GM18499 (cell line): ENCODE results near the gene RRP8.

Experiments used
- ATAC-seq: cut with Tn5 transposase; IDR thresholded peaks from one replicate; pipeline ENCODE4 v1.9.1; 2021; ENCODE audit warnings: moderate number of reproducible peaks; ENCODE audit not compliant: insufficient read depth, unreplicated experiment

Gene RRP8

DNA sequence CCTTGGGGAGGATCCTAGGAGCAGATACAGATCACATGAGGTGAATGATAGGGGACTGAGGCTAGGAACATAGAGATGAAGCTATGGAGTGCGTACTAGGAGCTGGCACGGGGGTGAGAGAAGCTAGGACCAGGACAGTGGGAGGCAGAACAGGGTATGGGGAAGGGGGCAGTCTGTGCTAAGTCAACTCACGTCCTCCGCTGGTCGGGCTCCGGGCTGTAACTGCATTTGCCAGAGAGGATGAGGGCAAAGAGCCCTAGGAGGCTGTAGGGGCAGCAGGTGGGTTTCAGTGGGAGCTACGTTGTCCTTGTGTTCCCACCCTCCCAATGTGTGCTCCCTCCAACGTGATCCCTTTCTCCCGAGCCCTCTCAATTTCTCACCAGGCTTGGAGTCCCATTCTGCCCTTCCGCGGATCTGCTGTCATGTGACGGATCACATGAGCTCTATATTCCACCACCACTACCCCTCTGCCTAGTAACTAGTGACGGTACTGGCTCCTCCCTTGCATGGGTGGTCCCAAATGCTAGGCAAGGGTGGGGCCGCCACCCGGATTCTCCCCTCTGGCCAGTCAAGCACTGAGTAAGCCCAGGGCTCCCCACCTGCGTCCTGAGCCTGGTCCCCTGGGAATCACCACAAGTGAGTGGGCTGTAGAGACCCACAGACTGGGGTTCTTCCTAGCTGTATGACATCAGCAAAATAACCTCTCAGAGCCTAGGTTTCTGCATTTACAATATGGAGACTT is 15.8 kb upstream of the RRP8 start, which contains the start of gene TPP1:
TPP1 (minus strand) TSS at position 419 of the 742 bp plus-strand sequence; CDS start at position 397, 22 bp downstream.
- peak; percentile 97 for ATAC-seq

DNA sequence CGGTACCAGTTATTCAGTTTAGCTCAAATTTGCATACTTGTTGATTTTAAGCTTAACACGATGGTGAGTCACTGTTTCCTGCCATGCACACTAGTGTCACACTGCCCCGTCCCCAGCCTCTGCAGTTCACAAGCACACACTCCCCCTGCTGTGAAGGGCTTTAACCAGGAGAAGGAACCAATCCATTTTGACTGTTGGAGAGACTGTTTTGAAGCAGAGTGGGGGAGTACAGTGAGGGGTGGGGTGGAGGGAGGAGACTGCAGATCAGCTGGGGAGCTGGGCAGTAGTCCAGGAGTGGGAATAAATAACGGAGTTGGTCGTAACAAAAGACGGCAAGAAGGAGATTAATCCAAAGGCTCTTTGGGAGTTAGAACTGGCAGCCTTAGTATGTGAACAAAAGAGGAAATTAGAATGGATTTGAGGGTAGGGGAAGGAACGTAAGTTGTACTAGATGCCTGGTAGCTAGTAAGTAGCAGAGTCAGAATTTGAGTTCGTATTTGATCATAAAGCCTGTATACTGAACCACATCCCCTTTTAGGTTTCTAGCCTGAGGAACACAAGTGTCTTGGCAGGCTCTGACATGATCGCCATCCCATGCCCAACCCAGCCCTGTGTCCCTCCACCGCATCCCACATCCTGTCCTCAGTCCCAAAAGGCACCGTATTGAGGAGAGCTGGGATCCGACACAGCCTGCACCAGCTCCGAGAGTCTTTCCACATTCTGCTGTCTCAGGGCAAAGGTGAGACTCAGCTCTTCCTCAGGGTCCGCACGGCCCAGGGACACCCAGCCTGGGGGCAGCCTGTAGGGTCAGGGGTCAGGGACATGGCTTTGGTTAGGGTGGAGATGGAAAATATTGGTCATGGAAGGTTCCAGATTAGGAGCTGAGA is 14.9 kb upstream of the RRP8 start:
- no peak for ATAC-seq

DNA sequence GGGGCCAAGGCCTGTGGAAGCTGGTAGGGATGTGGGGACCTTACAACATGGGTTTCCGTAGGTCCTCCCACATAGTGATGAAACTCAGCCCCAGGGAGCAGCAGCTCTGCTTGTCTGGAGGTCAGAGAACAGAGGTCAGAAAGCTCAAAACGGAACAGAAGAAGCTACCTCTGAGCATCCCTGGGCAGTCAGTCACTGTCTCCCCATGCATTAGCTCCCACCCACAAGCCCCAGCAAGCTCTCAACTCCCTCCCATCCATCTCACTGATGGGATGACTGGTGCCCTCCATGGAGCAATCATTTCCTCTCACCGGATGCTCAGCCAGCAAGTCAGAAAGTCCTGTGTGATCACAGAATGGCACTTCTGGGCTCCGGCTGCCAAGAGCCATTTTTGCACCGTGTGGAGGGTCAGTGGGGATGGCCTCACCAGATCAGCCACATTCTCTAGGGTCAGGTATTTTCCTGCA is 13.9 kb upstream of the RRP8 start:
- no peak for ATAC-seq

- ATAC-seq: no peak
These were observed 13.3 kb upstream of the RRP8 start for GRCh38 chr11:6616596-6617250.

GRCh38 chr11:6615882-6616585 is 12.6 kb upstream of the RRP8 start:
- ATAC-seq: no peak

DNA sequence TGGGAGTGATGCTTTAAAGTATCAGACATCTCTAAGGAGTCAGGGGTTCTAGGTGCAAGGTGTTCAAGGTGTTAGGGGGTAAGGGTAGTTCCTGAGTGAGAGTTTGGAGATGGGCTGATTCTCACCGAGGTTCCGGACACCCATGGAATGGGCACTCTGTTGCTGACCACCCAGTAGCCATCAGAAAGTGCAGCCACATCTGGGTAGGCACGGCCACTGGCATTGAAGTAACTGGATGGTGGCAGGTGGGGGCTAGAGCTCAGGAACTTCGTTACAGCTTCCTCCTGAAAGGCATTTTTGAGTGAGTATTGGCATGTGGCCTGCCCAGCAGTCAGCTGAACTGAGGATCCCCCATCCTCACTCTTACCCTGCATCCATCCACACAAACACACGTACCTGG is 11.6 kb upstream of the RRP8 start:
- ATAC-seq: no peak

DNA sequence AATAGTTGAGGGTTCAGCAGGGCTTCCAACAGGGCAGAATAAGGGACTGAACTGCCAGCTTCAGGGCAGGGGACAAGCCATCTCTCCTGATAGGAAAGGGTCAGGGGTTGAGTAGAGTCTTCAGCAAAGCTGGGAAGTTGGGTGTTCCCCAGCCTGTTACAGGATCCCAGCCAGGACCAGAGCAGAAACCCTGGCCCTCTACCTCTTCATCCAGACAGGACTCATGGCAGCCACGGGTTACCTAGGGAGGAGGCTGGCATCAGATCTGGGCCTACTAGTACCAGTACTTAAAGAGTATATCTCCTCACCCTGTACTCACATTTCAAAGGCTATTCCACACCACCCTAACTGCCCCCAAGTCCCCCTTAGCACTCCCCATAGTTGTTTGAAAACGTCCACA is 11.0 kb upstream of the RRP8 start:
- no peak for ATAC-seq

DNA sequence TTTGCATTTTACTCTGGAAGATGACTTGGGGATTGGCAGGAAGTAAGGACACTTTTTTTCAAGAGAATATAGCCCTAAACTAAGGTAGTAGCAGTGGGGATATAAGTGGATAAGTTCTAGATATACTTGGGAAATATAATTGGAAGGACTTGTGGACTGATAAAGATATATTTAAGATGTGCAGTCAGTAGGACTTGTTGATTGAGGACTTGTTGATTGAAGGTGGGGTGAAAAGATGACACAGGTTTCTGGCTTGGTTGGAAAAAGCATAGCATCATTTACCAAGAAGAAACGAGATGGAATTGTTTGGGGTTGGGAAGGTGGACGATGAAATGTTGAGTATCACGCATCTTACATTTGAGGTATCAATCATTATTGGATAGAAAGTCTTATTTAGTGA is 10.1 kb upstream of the RRP8 start:
- ATAC-seq: no peak

- ATAC-seq: peak; percentile 59
These were observed 9.0 kb upstream of the RRP8 start, which contains the start of gene TAF10 for GRCh38 chr11:6612213-6613041. TAF10 (minus strand) TSS chr11:6612216; CDS start chr11:6612189, 27 bp downstream.

DNA sequence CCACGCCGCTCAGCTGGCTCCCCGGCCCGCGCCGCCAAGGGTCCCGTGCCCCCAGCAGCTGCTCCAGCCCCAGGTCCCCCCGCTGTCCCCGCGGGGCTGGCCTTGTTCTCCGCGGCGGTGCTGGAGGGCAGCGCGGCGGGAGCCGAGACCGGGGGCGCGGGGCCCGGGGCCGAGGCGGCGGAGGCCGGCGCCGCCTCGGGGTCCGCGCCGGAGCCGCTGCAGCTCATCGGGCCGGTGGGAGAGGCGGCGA is 8.5 kb upstream of the RRP8 start:
- no peak for ATAC-seq

DNA sequence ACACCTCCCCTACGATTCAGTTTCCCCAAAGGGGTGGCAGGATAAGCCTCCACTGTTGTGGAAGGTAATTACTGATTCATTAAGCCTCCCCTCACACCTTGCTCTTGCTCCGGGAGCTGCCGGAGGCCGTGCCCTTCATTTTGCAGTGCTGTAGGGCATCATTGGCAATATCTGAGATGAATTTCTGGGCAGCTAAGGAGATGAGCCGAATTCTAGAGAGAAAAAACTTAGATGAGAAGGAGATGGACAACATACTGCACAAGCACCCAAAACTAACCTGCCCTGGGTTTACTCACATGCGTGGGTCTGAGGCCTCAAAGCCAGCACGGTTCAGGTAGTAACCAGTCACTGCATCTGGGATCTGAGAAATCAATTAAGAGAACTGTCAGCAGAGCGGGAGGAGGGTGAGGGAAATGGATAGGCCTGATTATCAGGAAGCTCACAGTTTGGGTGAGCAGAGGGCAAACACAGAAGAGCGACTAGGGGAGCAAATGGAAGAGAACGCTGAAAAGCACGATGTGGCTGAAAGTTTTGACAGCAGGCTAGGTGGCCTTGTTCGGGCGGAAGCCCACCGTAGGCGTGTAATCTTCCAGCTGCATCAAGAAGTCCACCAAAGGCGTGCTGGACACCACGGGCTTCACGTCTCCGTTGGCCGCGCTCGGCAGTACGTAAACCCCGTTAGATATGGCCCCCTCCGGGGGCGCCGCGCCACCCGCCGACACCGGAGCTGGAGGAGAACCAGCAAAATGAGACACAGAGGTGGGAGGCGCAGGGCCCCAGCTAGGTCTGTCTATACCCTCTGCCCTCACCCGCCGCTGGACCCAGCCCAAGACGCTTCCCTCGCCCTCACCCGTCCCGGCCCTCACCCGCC is 7.9 kb upstream of the RRP8 start:
- no peak for ATAC-seq

GRCh38 chr11:6610591-6610990 is 7.2 kb upstream of the RRP8 start:
- no peak for ATAC-seq

DNA sequence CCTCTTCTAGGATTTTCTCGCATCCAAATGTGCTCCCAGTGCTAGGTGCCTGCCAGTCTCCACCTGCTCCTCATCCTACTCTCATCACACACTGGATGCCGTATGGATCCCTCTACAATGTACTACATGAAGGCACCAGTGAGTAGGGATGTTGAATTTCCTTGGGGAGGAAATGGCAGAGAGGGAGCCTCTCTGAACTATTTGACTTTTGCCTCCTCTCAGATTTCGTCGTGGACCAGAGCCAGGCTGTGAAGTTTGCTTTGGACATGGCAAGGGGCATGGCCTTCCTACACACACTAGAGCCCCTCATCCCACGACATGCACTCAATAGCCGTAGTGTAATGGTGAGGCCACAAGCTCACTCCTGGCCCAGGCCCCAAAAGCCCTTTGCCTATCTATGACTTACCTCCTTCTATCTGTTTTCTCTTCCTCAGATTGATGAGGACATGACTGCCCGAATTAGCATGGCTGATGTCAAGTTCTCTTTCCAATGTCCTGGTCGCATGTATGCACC is 6.1 kb upstream of the RRP8 start:
- ATAC-seq: no peak

GRCh38 chr11:6608726-6609501 is 5.5 kb upstream of the RRP8 start:
- no peak for ATAC-seq

DNA sequence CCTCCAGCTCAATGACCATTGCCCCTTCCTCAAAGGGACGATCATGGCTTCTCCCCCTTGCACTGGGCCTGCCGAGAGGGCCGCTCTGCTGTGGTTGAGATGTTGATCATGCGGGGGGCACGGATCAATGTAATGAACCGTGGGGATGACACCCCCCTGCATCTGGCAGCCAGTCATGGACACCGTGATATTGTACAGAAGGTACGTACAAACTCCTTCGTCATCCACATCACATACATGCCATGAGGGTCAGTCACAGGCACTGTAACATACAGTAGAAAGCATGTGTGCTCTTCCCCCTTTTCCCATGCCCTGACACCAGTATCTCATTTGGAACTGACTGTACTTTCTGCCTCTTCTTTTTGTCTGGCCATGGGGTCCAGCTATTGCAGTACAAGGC is 4.6 kb upstream of the RRP8 start:
- no peak for ATAC-seq

- ATAC-seq: no peak
These were observed 3.9 kb upstream of the RRP8 start for GRCh38 chr11:6607190-6607795.

DNA sequence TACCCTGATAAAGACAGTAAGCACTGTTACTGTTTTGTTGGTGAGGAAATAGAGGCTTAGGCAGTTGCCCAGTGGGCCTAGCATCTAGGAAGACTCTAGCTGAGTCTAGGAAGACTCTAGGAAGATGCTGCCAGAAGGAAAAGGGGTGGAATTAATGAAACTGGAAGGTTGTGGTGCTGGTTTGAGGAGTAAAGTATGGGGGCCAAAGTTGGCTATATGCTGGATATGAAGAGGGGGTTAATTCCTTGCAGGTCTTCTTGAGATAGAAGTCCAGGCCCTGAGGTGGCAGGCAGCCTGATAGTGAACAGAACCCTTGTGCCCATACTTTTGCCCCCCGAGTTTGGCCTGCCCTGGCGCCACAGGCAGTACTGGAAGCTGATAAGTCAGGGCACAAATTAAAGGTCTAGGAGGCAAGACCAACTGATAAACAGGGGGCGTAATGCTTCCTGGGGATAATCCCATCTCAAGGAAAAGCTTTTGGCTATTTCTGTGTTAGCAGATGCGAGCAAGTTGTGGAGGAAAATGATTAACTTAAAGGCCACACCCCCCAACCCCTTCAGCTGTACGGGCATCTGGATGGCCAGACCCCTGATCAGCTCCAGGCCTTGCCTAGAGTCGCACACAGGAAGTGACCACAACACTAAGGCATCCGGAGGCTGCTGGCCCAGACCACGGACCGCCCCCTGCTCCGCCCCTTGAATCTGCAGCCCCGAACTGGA is 3.2 kb upstream of the RRP8 start:
- ATAC-seq: peak; percentile 26
